ENCODE data around the gene GAS7. TPM values are rescaled to one million over a fixed set of nuclear protein-coding genes. Genes with fewer than 3 reads are reported as not detected.

GAS7 gene
- total and polyA plus RNA-seq, 2 of the 13 experiments (the other 11 are each of a cell fraction or from before 2014, with no cell fraction given): 1.0 to 5.2 TPM

DNA sequence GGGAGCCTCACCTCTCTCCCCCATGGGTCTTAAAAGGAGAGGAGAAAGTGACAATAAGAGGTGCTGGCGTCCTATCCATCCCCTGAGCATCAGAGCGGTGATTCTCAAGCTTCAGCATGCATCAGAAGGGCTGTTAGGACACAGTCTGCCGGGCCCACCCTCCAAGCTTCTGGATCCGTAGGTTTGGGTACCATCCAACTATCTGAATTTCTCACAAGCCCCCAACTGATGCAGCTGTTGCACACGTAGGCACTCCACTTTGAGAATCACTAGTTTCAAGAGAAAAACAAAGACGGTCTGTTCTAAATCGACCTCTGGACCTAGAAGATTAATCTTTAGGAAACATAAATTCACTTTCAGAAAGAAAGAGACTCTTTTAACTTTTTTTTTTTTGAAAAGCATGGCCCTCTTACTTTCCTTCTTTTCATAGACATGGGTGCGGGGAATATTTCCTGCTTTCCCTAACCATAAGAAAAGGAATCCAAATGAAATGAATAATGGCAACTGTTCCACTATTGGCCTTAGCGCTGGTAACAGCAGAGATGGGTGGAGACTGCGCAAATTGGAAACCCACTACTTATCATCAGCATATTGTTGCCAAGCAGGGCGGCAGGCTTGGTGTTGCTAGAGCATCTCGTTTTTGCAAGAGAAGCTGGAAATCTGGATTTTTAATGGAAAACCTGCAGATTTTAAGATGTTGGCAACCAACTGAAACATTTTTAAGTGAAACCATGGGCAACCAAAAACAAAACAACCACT lies 144.4 kb downstream of the GAS7 start:
- no peak for FAIRE-seq
- no peak for DNase-seq (ENCODE audit: low spot score)
- no peak overlapping the region for H3K4me2 ChIP-seq (ENCODE audit: low read depth, low read length)
- TF ChIP-seq SOX5 (CRISPR knock-in tag; IDR thresholded peaks at IDR 0.05; ENCODE audit: borderline replicate concordance): no peak
- no peak for TF ChIP-seq KDM2A (CRISPR knock-in tag; IDR thresholded peaks at IDR 0.05; ENCODE audit: borderline replicate concordance, low read depth)
- TF ChIP-seq ZNF484 (CRISPR knock-in tag; IDR thresholded peaks at IDR 0.05; ENCODE audit: borderline replicate concordance, low read depth): no peak
- no peak for TF ChIP-seq ZNF572 (CRISPR knock-in tag; IDR thresholded peaks at IDR 0.05)
- TF ChIP-seq ZZZ3 (CRISPR knock-in tag; IDR thresholded peaks at IDR 0.05; ENCODE audit: borderline replicate concordance): no peak
- TF ChIP-seq, protein P1, sequence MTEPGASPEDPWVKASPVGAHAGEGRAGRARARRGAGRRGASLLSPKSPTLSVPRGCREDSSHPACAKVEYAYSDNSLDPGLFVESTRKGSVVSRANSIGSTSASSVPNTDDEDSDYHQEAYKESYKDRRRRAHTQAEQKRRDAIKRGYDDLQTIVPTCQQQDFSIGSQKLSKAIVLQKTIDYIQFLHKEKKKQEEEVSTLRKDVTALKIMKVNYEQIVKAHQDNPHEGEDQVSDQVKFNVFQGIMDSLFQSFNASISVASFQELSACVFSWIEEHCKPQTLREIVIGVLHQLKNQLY (CRISPR knock-in tag; IDR thresholded peaks at IDR 0.05): no peak
- no peak for TF ChIP-seq FOXK2 (IDR thresholded peaks at IDR 0.05)
- TF ChIP-seq ZNF225 (CRISPR knock-in tag; IDR thresholded peaks at IDR 0.05): no peak
- H3K27me3 ChIP-seq (ENCODE audit: control insufficient read depth in 1 of 2, insufficient read depth in 2 of 2, low read length in 2 of 2): peaks cover 7 to 41% of the 10 kb centered on the region in 2 experiments
- H3K4me3 ChIP-seq (replicated peaks in 1 of 3; ENCODE audit: insufficient read depth in 1 of 3, low read depth in 2 of 3, low read length in 3 of 3): no peak overlapping the region
- no peak for ATAC-seq
- H4K20me1 ChIP-seq (ENCODE audit: insufficient read depth, low read length): no peaks in the 10 kb centered on the region
- H3K9ac ChIP-seq (ENCODE audit: insufficient read depth, low read depth, low read length): no peak overlapping the region
- no TSS peak for BruUV-seq (replicated peaks)
- H2AFZ ChIP-seq (ENCODE audit: low read length): no peak overlapping the region
- H3K9me3 ChIP-seq (ENCODE audit: low read length): no peaks in the 10 kb centered on the region
- intact Hi-C loops (cut with micrococcal nuclease; ENCODE audit: unreplicated experiment) (no loop called here), in situ Hi-C loops (cut with HindIII; ENCODE audit: extremely low pct_ligation_motif_present, low pct_unique_long_range_greater_than_20kb) (no loop called here)
- ChIA-PET CTCF (ENCODE audit: low intra/inter-chr PET ratio, low total read pairs) (no interaction called here), POLR2A (no interaction called here)
- H3K4me1 ChIP-seq (ENCODE audit: insufficient read depth, low read length): peaks cover 18% of the 10 kb centered on the region
- 17% methylated on average over 10 of the region's 12 CpGs for WGBS (ENCODE audit: low lambda C conversion rate)
- H3K79me2 ChIP-seq (ENCODE audit: insufficient read depth, low read length): no peaks in the 10 kb centered on the region
- H3K36me3 ChIP-seq (replicated peaks in 1 of 2; ENCODE audit: control insufficient read depth in 1 of 2, insufficient read depth in 2 of 2, low read length in 2 of 2): no peaks in the 10 kb centered on the region
- no peak overlapping the region for H3K27ac ChIP-seq (ENCODE audit: extremely low read length, insufficient read depth, low read length)
